ENCODE results near the gene NAT16. TPM values are rescaled to one million over a fixed set of nuclear protein-coding genes. Genes with fewer than 3 reads are reported as not detected.
A peak's percentile ranks its signal among the peaks of the same experiment; 100 is the strongest.

Gene NAT16
- total and polyA plus RNA-seq, 4 donors: 0.01 TPM; not detected in 3

DNA sequence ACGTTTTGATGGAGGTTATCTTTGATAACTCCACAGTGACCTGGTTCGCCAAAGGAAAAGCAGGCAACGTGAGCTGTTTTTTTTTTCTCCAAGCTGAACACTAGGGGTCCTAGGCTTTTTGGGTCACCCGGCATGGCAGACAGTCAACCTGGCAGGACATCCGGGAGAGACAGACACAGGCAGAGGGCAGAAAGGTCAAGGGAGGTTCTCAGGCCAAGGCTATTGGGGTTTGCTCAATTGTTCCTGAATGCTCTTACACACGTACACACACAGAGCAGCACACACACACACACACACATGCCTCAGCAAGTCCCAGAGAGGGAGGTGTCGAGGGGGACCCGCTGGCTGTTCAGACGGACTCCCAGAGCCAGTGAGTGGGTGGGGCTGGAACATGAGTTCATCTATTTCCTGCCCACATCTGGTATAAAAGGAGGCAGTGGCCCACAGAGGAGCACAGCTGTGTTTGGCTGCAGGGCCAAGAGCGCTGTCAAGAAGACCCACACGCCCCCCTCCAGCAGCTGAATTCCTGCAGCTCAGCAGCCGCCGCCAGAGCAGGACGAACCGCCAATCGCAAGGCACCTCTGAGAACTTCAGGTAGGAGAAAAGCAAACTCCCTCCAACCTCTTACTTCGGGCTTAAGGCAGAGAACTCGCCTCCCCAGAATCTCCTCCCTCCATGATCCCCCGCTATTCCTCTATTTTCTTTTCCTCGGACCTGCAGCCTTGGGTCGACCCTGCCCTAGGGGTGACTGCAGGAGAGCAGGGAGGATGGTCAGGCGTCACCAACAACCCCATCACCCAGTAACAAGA lies 53.2 kb downstream of the NAT16 start, which contains the start of gene SERPINE1:
SERPINE1 (plus strand) TSS at position 454 of the 809 bp plus-strand sequence. CDS start 1,290 bp downstream, outside the sequence.
- peak; percentile 85 for ATAC-seq (ENCODE audit: insufficient read depth, low FRiP score)
- peaks cover 0 to 3% (median 1%) of the 10 kb centered on the region in 4 donors for H3K36me3 ChIP-seq (ENCODE audit: control insufficient read depth in 4 of 4, insufficient read depth in 4 of 4, low read length in 4 of 4)
- no peaks in the 10 kb centered on the region for H3K9me3 ChIP-seq (ENCODE audit: control insufficient read depth in 4 of 4, insufficient read depth in 3 of 4, low read length in 3 of 4)
- no peak for TF ChIP-seq CTCF (IDR thresholded peaks at IDR 0.05; ENCODE audit: control extremely low read depth, extremely low read depth)
- DNase-seq: peak; percentile 95 to 97 (median 96)
- 4 to 5% methylated on average over 22 of the region's 22 CpGs for WGBS, 2 donors
- no peaks in the 10 kb centered on the region for H3K27me3 ChIP-seq (ENCODE audit: control insufficient read depth in 3 of 3, insufficient read depth in 3 of 3, low read length in 2 of 3)
- H3K27ac ChIP-seq (ENCODE audit: low read depth in 1 of 2, low read length in 1 of 2): peak within 1 kb of the TSS; percentile 72 to 79
- H3K4me3 ChIP-seq: peak within 1 kb of the TSS; percentile 50
- H3K4me1 ChIP-seq (ENCODE audit: control insufficient read depth in 5 of 5, insufficient read depth in 5 of 5, low read length in 5 of 5): peaks cover 9 to 31% (median 20%) of the 10 kb centered on the region in 5 donors
- H3K9ac ChIP-seq (ENCODE audit: insufficient read depth in 1 of 2, low read length in 2 of 2): peak within 1 kb of the TSS in 1 of 2 donors; percentile 38

GRCh38 chr7:101125989-101126650 lies 54.0 kb downstream of the NAT16 start:
- Histone ChIP-seq H3K4me1 (ENCODE audit: control insufficient read depth in 5 of 5, insufficient read depth in 5 of 5, low read length in 5 of 5) (peaks cover 9 to 34% (median 20%) of the 10 kb centered on the region in 5 donors), H3K27me3 (ENCODE audit: control insufficient read depth in 3 of 3, insufficient read depth in 3 of 3, low read length in 2 of 3) (no peaks in the 10 kb centered on the region), H3K9me3 (ENCODE audit: control insufficient read depth in 4 of 4, insufficient read depth in 3 of 4, low read length in 3 of 4) (no peaks in the 10 kb centered on the region), H3K27ac (ENCODE audit: low read depth in 1 of 2, low read length in 1 of 2) (peak overlapping the region; percentile 72 to 79), H3K36me3 (ENCODE audit: control insufficient read depth in 4 of 4, insufficient read depth in 4 of 4, low read length in 4 of 4) (peaks cover 0 to 3% (median 0%) of the 10 kb centered on the region in 4 donors), H3K4me3 (no peak overlapping the region), H3K9ac (ENCODE audit: insufficient read depth in 1 of 2, low read length in 2 of 2) (no peak overlapping the region)
- TF ChIP-seq CTCF (IDR thresholded peaks at IDR 0.05; ENCODE audit: control extremely low read depth, extremely low read depth): no peak
- ATAC-seq (ENCODE audit: insufficient read depth, low FRiP score) (no peak), DNase-seq (peak; percentile 61 to 63 (median 62))
- WGBS, 2 donors: 27 to 40% methylated on average over 15 of the region's 15 CpGs

DNA sequence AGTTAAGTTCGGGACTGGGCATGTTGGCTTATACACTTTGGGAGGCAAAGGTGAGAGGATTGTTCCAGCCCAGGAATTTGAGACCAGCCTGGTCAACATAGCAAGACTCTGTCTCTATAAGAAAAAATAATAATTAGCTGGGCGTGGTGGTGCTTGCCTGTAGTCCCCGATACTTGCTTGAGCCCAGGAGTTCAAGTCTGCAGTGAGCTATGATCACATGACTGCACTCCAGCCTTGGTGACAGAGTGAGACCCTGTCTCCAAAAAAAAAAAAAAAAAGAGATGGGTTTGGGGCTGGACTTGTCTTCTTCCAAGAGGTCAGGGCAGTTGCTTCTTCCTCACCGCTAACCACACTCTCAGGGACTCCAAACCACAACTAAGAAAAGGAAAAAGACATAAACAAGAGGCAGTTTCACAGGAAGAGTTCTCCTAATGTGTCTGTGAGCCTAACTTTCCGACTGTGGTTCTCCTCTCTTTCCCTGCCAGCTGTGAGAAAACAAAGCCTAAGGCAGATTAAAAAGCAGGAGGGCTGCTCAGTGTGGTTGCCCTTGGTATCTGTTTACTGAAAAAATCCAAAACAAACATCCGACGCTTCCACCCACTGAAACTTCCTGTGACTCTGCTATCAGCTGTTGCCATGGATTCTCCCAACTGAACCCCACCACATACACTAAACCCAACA lies 55.6 kb downstream of the NAT16 start:
- ATAC-seq (ENCODE audit: insufficient read depth, low FRiP score): no peak
- no peaks in the 10 kb centered on the region for H3K9me3 ChIP-seq (ENCODE audit: control insufficient read depth in 4 of 4, insufficient read depth in 3 of 4, low read length in 3 of 4)
- WGBS, 2 donors: 19 to 32% methylated on average over 7 of the region's 7 CpGs
- H3K9ac ChIP-seq (ENCODE audit: insufficient read depth in 1 of 2, low read length in 2 of 2): no peak overlapping the region
- no peaks in the 10 kb centered on the region for H3K27me3 ChIP-seq (ENCODE audit: control insufficient read depth in 3 of 3, insufficient read depth in 3 of 3, low read length in 2 of 3)
- H3K36me3 ChIP-seq (ENCODE audit: control insufficient read depth in 4 of 4, insufficient read depth in 4 of 4, low read length in 4 of 4): peaks cover 0 to 3% (median 0%) of the 10 kb centered on the region in 4 donors
- no peak overlapping the region for H3K4me3 ChIP-seq
- H3K27ac ChIP-seq (ENCODE audit: low read depth in 1 of 2, low read length in 1 of 2): peak overlapping the region; percentile 36 to 94
- TF ChIP-seq CTCF (IDR thresholded peaks at IDR 0.05; ENCODE audit: control extremely low read depth, extremely low read depth): no peak
- peaks cover 9 to 31% (median 20%) of the 10 kb centered on the region in 5 donors for H3K4me1 ChIP-seq (ENCODE audit: control insufficient read depth in 5 of 5, insufficient read depth in 5 of 5, low read length in 5 of 5)
- peak; percentile 53 to 79 (median 75) for DNase-seq
